ENCODE data around the gene CAPN14.
A peak's percentile ranks its signal among the peaks of the same experiment; 100 is the strongest.

Gene CAPN14

GRCh38 chr2:31244101-31244500 is 26.8 kb upstream of the CAPN14 start:
- DNase-seq (ENCODE audit: low spot score), result no peak
- FAIRE-seq, result no peak

GRCh38 chr2:31243053-31243452 is 25.7 kb upstream of the CAPN14 start:
- DNase-seq (ENCODE audit: low spot score), result no peak

GRCh38 chr2:31241625-31242270 is 24.4 kb upstream of the CAPN14 start:
- no peak for DNase-seq (ENCODE audit: low spot score)

More at GRCh38 chr2:31243053-31243452, 25.7 kb upstream of the CAPN14 start:
- FAIRE-seq, result no peak

GRCh38 chr2:31240381-31241365 is 23.4 kb upstream of the CAPN14 start:
- DNase-seq (ENCODE audit: low spot score) (no peak), FAIRE-seq (no peak)

More at GRCh38 chr2:31241625-31242270, 24.4 kb upstream of the CAPN14 start:
- no peak for FAIRE-seq

GRCh38 chr2:31239593-31240177 is 22.4 kb upstream of the CAPN14 start:
- DNase-seq (ENCODE audit: low spot score) (no peak), FAIRE-seq (no peak)

- DNase-seq (ENCODE audit: low spot score) (no peak), FAIRE-seq (no peak)
Observed at GRCh38 chr2:31238906-31239592, 21.7 kb upstream of the CAPN14 start.

- FAIRE-seq (no peak), DNase-seq (ENCODE audit: low spot score) (no peak)
Observed at GRCh38 chr2:31238126-31238905, 21.0 kb upstream of the CAPN14 start.

GRCh38 chr2:31237348-31238017 is 20.2 kb upstream of the CAPN14 start:
- FAIRE-seq (no peak), DNase-seq (ENCODE audit: low spot score) (no peak)

GRCh38 chr2:31236433-31237205 is 19.3 kb upstream of the CAPN14 start:
- FAIRE-seq, result no peak
- no peak for DNase-seq (ENCODE audit: low spot score)

GRCh38 chr2:31235504-31235902 is 18.2 kb upstream of the CAPN14 start:
- DNase-seq (ENCODE audit: low spot score), result no peak
- no peak for FAIRE-seq

GRCh38 chr2:31234683-31235503 is 17.6 kb upstream of the CAPN14 start:
- no peak for DNase-seq (ENCODE audit: low spot score)
- FAIRE-seq, result no peak

- FAIRE-seq (no peak), DNase-seq (ENCODE audit: low spot score) (peak; percentile 16)
Observed at GRCh38 chr2:31233741-31234682, 16.7 kb upstream of the CAPN14 start, which contains the start of gene EHD3. Gene EHD3 (plus strand): TSS chr2:31234152. CDS start chr2:31234622, 470 bp downstream.

GRCh38 chr2:31233231-31233630 is 15.9 kb upstream of the CAPN14 start:
- FAIRE-seq (no peak), DNase-seq (ENCODE audit: low spot score) (no peak)

GRCh38 chr2:31232586-31232985 is 15.3 kb upstream of the CAPN14 start:
- DNase-seq (ENCODE audit: low spot score) (no peak), FAIRE-seq (no peak)

GRCh38 chr2:31231571-31232302 is 14.4 kb upstream of the CAPN14 start:
- FAIRE-seq (no peak), DNase-seq (ENCODE audit: low spot score) (no peak)

- DNase-seq (ENCODE audit: low spot score) (no peak), FAIRE-seq (no peak)
Observed at GRCh38 chr2:31230751-31231150, 13.4 kb upstream of the CAPN14 start.

GRCh38 chr2:31228717-31229116 is 11.4 kb upstream of the CAPN14 start:
- FAIRE-seq, result no peak
- DNase-seq (ENCODE audit: low spot score), result no peak
